C4-2B (cell line): ENCODE data around the gene MPDZ.

ENCODE experiments used
- ZFX ChIP-seq: fragments of 450-650 bp; IDR thresholded peaks from 2 replicates; pipeline ENCODE4 v1.6.1; 2017
- TF ChIP-seq, protein P1 (sequence below): fragments of 450-650 bp; conservative IDR thresholded peaks from 2 replicates; pipeline ENCODE4 v1.5.1; 2017; ENCODE audit warnings: mild to moderate bottlenecking

DNA sequence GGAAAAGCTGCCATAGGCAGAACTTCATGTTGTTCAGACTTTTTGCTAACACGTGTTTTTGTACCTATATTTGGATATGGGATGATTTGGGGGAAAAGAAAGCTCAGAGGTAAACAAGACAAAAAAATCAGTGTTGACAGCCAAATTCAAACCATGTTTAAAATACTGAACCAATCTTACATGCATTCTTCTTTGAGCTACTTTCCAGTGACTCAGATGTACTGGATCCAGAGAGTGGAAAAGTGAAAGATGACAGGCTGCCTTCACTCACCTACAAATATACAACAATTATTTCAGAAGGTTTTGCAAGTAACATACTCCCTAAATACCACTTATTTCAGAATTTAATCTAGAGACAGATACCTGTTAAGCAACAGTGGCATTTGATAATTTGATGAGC is 165.7 kb downstream of the MPDZ start:
- TF ChIP-seq, protein P1, sequence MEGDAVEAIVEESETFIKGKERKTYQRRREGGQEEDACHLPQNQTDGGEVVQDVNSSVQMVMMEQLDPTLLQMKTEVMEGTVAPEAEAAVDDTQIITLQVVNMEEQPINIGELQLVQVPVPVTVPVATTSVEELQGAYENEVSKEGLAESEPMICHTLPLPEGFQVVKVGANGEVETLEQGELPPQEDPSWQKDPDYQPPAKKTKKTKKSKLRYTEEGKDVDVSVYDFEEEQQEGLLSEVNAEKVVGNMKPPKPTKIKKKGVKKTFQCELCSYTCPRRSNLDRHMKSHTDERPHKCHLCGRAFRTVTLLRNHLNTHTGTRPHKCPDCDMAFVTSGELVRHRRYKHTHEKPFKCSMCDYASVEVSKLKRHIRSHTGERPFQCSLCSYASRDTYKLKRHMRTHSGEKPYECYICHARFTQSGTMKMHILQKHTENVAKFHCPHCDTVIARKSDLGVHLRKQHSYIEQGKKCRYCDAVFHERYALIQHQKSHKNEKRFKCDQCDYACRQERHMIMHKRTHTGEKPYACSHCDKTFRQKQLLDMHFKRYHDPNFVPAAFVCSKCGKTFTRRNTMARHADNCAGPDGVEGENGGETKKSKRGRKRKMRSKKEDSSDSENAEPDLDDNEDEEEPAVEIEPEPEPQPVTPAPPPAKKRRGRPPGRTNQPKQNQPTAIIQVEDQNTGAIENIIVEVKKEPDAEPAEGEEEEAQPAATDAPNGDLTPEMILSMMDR: no peak
- no peak for TF ChIP-seq ZFX
